HepG2 (cell line): Measurements from ENCODE around the gene MRPL3. TPM values are rescaled to one million over a fixed set of nuclear protein-coding genes. Genes with fewer than 3 reads are reported as not detected.

Experiments used
- ATAC-seq: fragments of 200-7000 bp; cut with Tn5 transposase; 3 replicates; pipeline ENCODE4 v1.9.1; 2020; ENCODE audit warnings: mild to moderate bottlenecking, moderate library complexity
- BruUV-seq: library from RNA; stranded (reverse); fragments of 400-500 nt; replicated peaks from 2 replicates; lab custom pipeline; 2021; lab: Mats Ljungman, UMichigan
- CTCF ChIA-PET: fragments of 300-600 bp; formaldehyde crosslinking; extraction: SDS; loops from one replicate; lab custom pipeline; 2021; ENCODE audit warnings: low total read pairs, inconsistent platforms, low intra/inter-chr PET ratio; lab: Yijun Ruan, JAX
- POLR2A ChIA-PET: fragments of 350-600 bp; sonication (Branson Sonifier 250); formaldehyde crosslinking; loops from one replicate; lab custom pipeline; 2020; ENCODE audit warnings: antibody characterized with exemption, inconsistent platforms; lab: Yijun Ruan, JAX
- DNase-seq: peaks from one replicate; pipeline ENCODE4 v3.0.0-alpha.2; 2015; ENCODE audit warnings: low spot score
- FAIRE-seq: peaks from 3 replicates; lab custom pipeline; 2011; peaks lifted over from hg19 to GRCh38; lab: Jason Lieb, UNC
- H2AFZ ChIP-seq: one replicate; pipeline ENCODE4 v1.6.1; 2011; ENCODE audit warnings: low read length, inconsistent platforms
- H3K27ac ChIP-seq: fragments of 300-600 bp; 3 replicates; pipeline ENCODE4 v1.8.0; 2011; ENCODE audit warnings: mixed run types, mild to moderate bottlenecking, mixed read lengths, low read length, inconsistent platforms; ENCODE audit not compliant: insufficient read depth; ENCODE audit errors: extremely low read length
- H3K27me3 ChIP-seq, 2 experiments: fragments of 200-600 bp in 1 of 2; 2 replicates in 1 of 2; 3 replicates in 1 of 2; pipeline versions ENCODE4 v1.6.0 to v1.8.0; 2011; ENCODE audit warnings: low read length in 2 of 2, mild to moderate bottlenecking in 2 of 2, moderate library complexity in 2 of 2, inconsistent platforms in 1 of 2; ENCODE audit not compliant: insufficient read depth in 2 of 2, control insufficient read depth in 1 of 2
- H3K36me3 ChIP-seq, 2 experiments: fragments of 200-600 bp in 1 of 2; replicated peaks in 1 of 2; 2 replicates in 1 of 2; 3 replicates in 1 of 2; pipeline versions ENCODE4 v1.5.1 to v1.8.0; 2011; ENCODE audit warnings: low read length in 2 of 2, inconsistent platforms in 1 of 2; ENCODE audit not compliant: insufficient read depth in 2 of 2, control insufficient read depth in 1 of 2
- H3K4me1 ChIP-seq: 2 replicates; pipeline ENCODE4 v1.5.1; 2012; ENCODE audit warnings: low read length, inconsistent platforms; ENCODE audit not compliant: insufficient read depth
- H3K4me2 ChIP-seq: 2 replicates; pipeline ENCODE4 v1.6.0; 2011; ENCODE audit warnings: low read depth, low read length, inconsistent platforms
- H3K4me3 ChIP-seq, 3 experiments: fragments of 200-600 bp in 1 of 3; sonication (generic), shearing (Covaris generic) in 1 of 3; replicated peaks in 1 of 3; 2 replicates each; pipeline ENCODE4 v1.5.1; 2011 to 2016; ENCODE audit warnings: low read length in 3 of 3, inconsistent platforms in 2 of 3, low read depth in 2 of 3, mild to moderate bottlenecking in 2 of 3, control low read depth in 1 of 3, mixed read lengths in 1 of 3; ENCODE audit not compliant: insufficient read depth in 1 of 3
- H3K79me2 ChIP-seq: one replicate; pipeline ENCODE4 v1.6.1; 2011; ENCODE audit warnings: low read length, inconsistent platforms; ENCODE audit not compliant: insufficient read depth
- H3K9ac ChIP-seq: 2 replicates; pipeline ENCODE4 v1.6.0; 2011; ENCODE audit warnings: mild to moderate bottlenecking, low read depth, low read length, inconsistent platforms; ENCODE audit not compliant: insufficient read depth
- H3K9me3 ChIP-seq: 2 replicates; pipeline ENCODE4 v1.5.1; 2012; ENCODE audit warnings: mild to moderate bottlenecking, low read length
- H4K20me1 ChIP-seq: 2 replicates; pipeline ENCODE4 v1.6.0; 2011; ENCODE audit warnings: inconsistent platforms, mild to moderate bottlenecking, low read length, moderate library complexity; ENCODE audit not compliant: insufficient read depth
- ATF7 ChIP-seq, 2 experiments: fragments of 450-650 bp in 1 of 2; sonication (generic) in 1 of 2; formaldehyde crosslinking in 1 of 2; IDR thresholded peaks; 2 replicates each; pipeline versions ENCODE4 v1.4.0 to v1.6.1; 2016 to 2020; ENCODE audit warnings: antibody characterized with exemption in 1 of 2, mild to moderate bottlenecking in 1 of 2, missing genetic modification reagents in 1 of 2
- PAWR ChIP-seq: sonication (generic); formaldehyde crosslinking; IDR thresholded peaks from 2 replicates; pipeline ENCODE4 v1.4.0; 2020; ENCODE audit warnings: missing genetic modification reagents, mild to moderate bottlenecking, borderline replicate concordance
- RFX5 ChIP-seq: IDR thresholded peaks from 2 replicates; pipeline ENCODE4 v1.6.1; 2011; ENCODE audit warnings: low read depth, low read length, improper control_type of control experiment
- SNAI1 ChIP-seq: sonication (generic); formaldehyde crosslinking; IDR thresholded peaks from 2 replicates; pipeline ENCODE4 v1.5.0; 2020; ENCODE audit warnings: mild to moderate bottlenecking, missing genetic modification reagents, borderline replicate concordance
- WGBS: methylation state at CpG from one replicate; pipeline ENCODE4 v1.1.6; 2017; ENCODE audit warnings: low lambda C conversion rate; 5-methylcytosine and 5-hydroxymethylcytosine counted together
- in situ Hi-C: cut with HindIII; loops from 2 replicates; pipeline ENCODE4 v1.10.0; 2017; ENCODE audit warnings: low pct_unique_long_range_greater_than_20kb; ENCODE audit not compliant: extremely low pct_ligation_motif_present
- intact Hi-C: fragments of 100-400 bp; cut with micrococcal nuclease; formaldehyde crosslinking; loops from one replicate; pipeline ENCODE4 v1.10.0; 2022; ENCODE audit not compliant: unreplicated experiment
- polyA plus RNA-seq, 8 experiments: library from polyadenylated mRNA; depleted of rRNA in 3 of 8; stranded (reverse) in 7 of 8; unstranded in 1 of 8; fragments of >200 nt; fragmentation: Illumina TruSeq in 4 of 8; extraction: Trizol in 4 of 8; gene quantifications; 2 replicates each; pipeline versions ENCODE4 v1.2.1 to v1.2.3, GENCODE V29; 2011 to 2016; ENCODE audit warnings: low read depth in 4 of 8, missing spikeins in 1 of 8, mixed read lengths in 1 of 8; ENCODE audit not compliant: insufficient read depth in 1 of 8
- total RNA-seq, 5 experiments: library from RNA; depleted of rRNA; stranded (reverse); fragments of >200 nt; fragmentation: Illumina TruSeq; extraction: Trizol; gene quantifications; 2 replicates each; pipeline ENCODE4 v1.2.3, GENCODE V29; 2016; ENCODE audit warnings: low read depth in 1 of 5
- TF ChIP-seq, protein P1 (sequence below): sonication (generic); formaldehyde crosslinking; IDR thresholded peaks from 2 replicates; pipeline ENCODE4 v1.4.0; 2020; ENCODE audit warnings: mild to moderate bottlenecking, low read depth, missing genetic modification reagents
- TF ChIP-seq, protein P2 (sequence below): sonication (generic); formaldehyde crosslinking; IDR thresholded peaks from 2 replicates; pipeline ENCODE4 v1.5.0; 2020; ENCODE audit warnings: missing genetic modification reagents, mild to moderate bottlenecking, borderline replicate concordance
- TF ChIP-seq, protein P3 (sequence below), 2 experiments: sonication (generic) in 1 of 2; formaldehyde crosslinking in 1 of 2; IDR thresholded peaks; 2 replicates each; pipeline versions ENCODE4 v1.4.0 to v1.6.1; 2018 to 2020; ENCODE audit warnings: missing genetic modification reagents in 2 of 2, borderline replicate concordance in 1 of 2, low read depth in 1 of 2, mild to moderate bottlenecking in 1 of 2, missing biosample characterization in 1 of 2

The MRPL3 gene
- total and polyA plus RNA-seq, 2 of the 13 experiments (the other 11 are each of a cell fraction or from before 2014, with no cell fraction given): 114 to 172 TPM

DNA sequence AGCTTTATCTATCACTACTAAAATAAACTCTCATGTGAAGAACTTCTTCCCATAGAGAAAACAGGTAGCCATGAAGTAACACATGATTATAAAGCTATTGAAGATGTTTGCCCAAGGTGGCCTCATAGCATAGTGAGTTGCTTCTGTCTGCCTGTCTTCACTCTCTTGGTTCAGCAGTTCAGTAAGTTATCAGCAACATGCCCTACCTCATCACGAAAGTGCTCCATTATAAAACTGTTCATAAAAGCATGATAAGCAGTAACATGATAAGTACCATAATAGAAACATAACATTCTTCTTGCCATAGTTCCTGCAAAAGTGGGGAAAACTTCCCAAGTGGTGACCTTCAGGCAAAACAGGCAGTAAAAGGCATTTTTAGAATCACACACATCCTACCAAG, 45.6 kb downstream of the MRPL3 start:
- CTCF ChIA-PET: no interaction called here
- in situ Hi-C loops: no loop called here

More for the DNA sequence above, 45.6 kb downstream of the MRPL3 start:
- Histone ChIP-seq H3K4me2 (no peak overlapping the region), H3K27me3 (no peaks in the 10 kb centered on the region), H3K9me3 (no peaks in the 10 kb centered on the region), H4K20me1 (no peaks in the 10 kb centered on the region), H3K9ac (no peak overlapping the region), H3K36me3 (peaks cover 2 to 4% of the 10 kb centered on the region in 2 experiments; a peak in 3 of 5 replicates), H3K27ac (no peak overlapping the region), H3K79me2 (no peaks in the 10 kb centered on the region)
- BruUV-seq: no TSS peak
- POLR2A ChIA-PET: no interaction called here
- no peak for FAIRE-seq
- no peak for TF ChIP-seq RFX5
- TF ChIP-seq, protein P1, sequence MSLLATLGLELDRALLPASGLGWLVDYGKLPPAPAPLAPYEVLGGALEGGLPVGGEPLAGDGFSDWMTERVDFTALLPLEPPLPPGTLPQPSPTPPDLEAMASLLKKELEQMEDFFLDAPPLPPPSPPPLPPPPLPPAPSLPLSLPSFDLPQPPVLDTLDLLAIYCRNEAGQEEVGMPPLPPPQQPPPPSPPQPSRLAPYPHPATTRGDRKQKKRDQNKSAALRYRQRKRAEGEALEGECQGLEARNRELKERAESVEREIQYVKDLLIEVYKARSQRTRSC (CRISPR knock-in tag): no peak
- TF ChIP-seq, protein P2, sequence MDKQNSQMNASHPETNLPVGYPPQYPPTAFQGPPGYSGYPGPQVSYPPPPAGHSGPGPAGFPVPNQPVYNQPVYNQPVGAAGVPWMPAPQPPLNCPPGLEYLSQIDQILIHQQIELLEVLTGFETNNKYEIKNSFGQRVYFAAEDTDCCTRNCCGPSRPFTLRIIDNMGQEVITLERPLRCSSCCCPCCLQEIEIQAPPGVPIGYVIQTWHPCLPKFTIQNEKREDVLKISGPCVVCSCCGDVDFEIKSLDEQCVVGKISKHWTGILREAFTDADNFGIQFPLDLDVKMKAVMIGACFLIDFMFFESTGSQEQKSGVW: no peak
- no peak for TF ChIP-seq SNAI1
- TF ChIP-seq PAWR (CRISPR knock-in tag): no peak
- TF ChIP-seq, protein P3, sequence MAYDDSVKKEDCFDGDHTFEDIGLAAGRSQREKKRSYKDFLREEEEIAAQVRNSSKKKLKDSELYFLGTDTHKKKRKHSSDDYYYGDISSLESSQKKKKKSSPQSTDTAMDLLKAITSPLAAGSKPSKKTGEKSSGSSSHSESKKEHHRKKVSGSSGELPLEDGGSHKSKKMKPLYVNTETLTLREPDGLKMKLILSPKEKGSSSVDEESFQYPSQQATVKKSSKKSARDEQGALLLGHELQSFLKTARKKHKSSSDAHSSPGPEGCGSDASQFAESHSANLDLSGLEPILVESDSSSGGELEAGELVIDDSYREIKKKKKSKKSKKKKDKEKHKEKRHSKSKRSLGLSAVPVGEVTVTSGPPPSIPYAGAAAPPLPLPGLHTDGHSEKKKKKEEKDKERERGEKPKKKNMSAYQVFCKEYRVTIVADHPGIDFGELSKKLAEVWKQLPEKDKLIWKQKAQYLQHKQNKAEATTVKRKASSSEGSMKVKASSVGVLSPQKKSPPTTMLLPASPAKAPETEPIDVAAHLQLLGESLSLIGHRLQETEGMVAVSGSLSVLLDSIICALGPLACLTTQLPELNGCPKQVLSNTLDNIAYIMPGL (CRISPR knock-in tag; IDR thresholded peaks at IDR 0.05; ENCODE audit: borderline replicate concordance in 1 of 2, low read depth in 1 of 2): no peak
- TF ChIP-seq ATF7 (IDR thresholded peaks at IDR 0.05): no peak
- TF ChIP-seq ATF7 (CRISPR knock-in tag; IDR thresholded peaks at IDR 0.05): no peak
- TF ChIP-seq, all 625 proteins: peak for 0
- Histone ChIP-seq H2AFZ (no peak overlapping the region), H3K4me1 (no peaks in the 10 kb centered on the region), H3K4me3 (no peak overlapping the region)
- DNase-seq (no peak), ATAC-seq (no peak)
- 95% methylated on average over 1 of the region's 1 CpG for WGBS
- intact Hi-C loops: no loop called here
